Calu3 (cell line): ENCODE data around the gene ZMYND15. TPM values are rescaled to one million over a fixed set of nuclear protein-coding genes. Genes with fewer than 3 reads are reported as not detected.

Source experiments
- BruUV-seq: library from RNA; stranded (reverse); fragments of 400-500 nt; replicated peaks from 2 replicates; lab custom pipeline; 2021; lab: Mats Ljungman, UMichigan
- CTCF ChIA-PET: fragments of 300-600 bp; sonication (Branson Sonifier 250); formaldehyde crosslinking; loops from one replicate; lab custom pipeline; 2022; ENCODE audit warnings: antibody characterized with exemption; lab: Charles Lee
- DNase-seq: peaks from one replicate; pipeline ENCODE4 v3.0.0; 2022
- H3K27ac Mint-ChIP-seq: one replicate; pipeline ENCODE4 v1.8.0; 2022; ENCODE audit warnings: mixed read lengths; ENCODE audit not compliant: unreplicated experiment
- H3K27me3 Mint-ChIP-seq: one replicate; pipeline ENCODE4 v1.8.0; 2022; ENCODE audit warnings: mixed read lengths; ENCODE audit not compliant: unreplicated experiment
- H3K36me3 Mint-ChIP-seq: one replicate; pipeline ENCODE4 v1.8.0; 2022; ENCODE audit warnings: mild to moderate bottlenecking, moderate library complexity, mixed read lengths; ENCODE audit not compliant: insufficient read depth, unreplicated experiment
- H3K4me1 Mint-ChIP-seq: one replicate; pipeline ENCODE4 v1.8.0; 2022; ENCODE audit warnings: mild to moderate bottlenecking, low read depth, mixed read lengths; ENCODE audit not compliant: unreplicated experiment
- H3K4me3 Mint-ChIP-seq: one replicate; pipeline ENCODE4 v1.8.0; 2022; ENCODE audit warnings: mild to moderate bottlenecking, low read depth, moderate library complexity, mixed read lengths; ENCODE audit not compliant: unreplicated experiment
- H3K9me3 Mint-ChIP-seq: one replicate; pipeline ENCODE4 v1.8.0; 2022; ENCODE audit warnings: low read depth, mixed read lengths; ENCODE audit not compliant: unreplicated experiment
- CTCF ChIP-seq: fragments of 200-600 bp; IDR thresholded peaks from one replicate; pipeline ENCODE4 v1.8.0; 2022; ENCODE audit warnings: antibody characterized with exemption; ENCODE audit not compliant: unreplicated experiment
- intact Hi-C: fragments of 100-400 bp; cut with micrococcal nuclease; formaldehyde crosslinking; loops from one replicate; pipeline ENCODE4 v1.10.0; 2022; ENCODE audit not compliant: unreplicated experiment
- total RNA-seq: library from RNA; stranded (reverse); gene quantifications from 2 replicates; pipeline ENCODE4 v1.2.3, GENCODE V29; 2022

Gene ZMYND15
- total RNA-seq, 1 experiment from 2014 or later = 2.2 TPM

- no TSS peak for BruUV-seq
- peaks cover 16% of the 10 kb centered on the region for H3K4me1 Mint-ChIP-seq
Measured at GRCh38 chr17:4785311-4786105, 45.9 kb downstream of the ZMYND15 start.

DNA sequence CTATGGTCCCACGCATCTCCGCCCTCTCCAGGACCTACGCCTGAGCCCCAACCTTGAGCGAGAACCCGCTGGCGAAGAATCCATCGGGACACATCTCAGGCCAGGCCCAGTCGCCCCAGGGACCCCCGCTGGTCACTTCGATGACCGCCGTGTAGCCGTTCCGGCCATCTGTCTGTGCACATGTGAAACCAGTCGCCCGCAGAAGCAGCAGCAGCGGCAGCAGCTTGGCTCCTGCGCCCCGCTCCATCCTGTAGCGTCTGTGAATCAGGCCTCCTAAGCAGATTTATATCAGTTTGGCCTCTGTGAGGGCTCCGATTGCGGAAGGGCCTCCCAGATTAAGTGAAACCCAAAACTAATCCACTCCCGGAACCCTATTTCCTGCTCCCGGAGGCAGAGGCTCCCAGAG is 46.5 kb downstream of the ZMYND15 start, which contains the start of gene VMO1:
Gene VMO1, minus strand, starts transcription at position 259 of the 406 bp plus-strand sequence. Its CDS starts 12 bp downstream, at position 247.
- no peak within 1 kb of the TSS for H3K27ac Mint-ChIP-seq
- TF ChIP-seq CTCF = no peak
- BruUV-seq = no TSS peak
- CTCF ChIA-PET = no interaction called here
- intact Hi-C loops = loop anchor here (5.0 kb wide), 1 partner anchor 116 kb away; the partner anchor contains the start of gene CHRNE
- H3K9me3 Mint-ChIP-seq = no peaks in the 10 kb centered on the region
- no peak for DNase-seq
- peak within 1 kb of the TSS; percentile 87 for H3K4me3 Mint-ChIP-seq
- H3K4me1 Mint-ChIP-seq = peaks cover 16% of the 10 kb centered on the region
- peaks cover 30% of the 10 kb centered on the region for H3K36me3 Mint-ChIP-seq
- H3K27me3 Mint-ChIP-seq = no peaks in the 10 kb centered on the region

More at GRCh38 chr17:4785311-4786105, 45.9 kb downstream of the ZMYND15 start:
- Mint-ChIP-seq H3K9me3 (no peaks in the 10 kb centered on the region), H3K4me3 (no peak overlapping the region), H3K27me3 (no peaks in the 10 kb centered on the region), H3K36me3 (peaks cover 27% of the 10 kb centered on the region), H3K27ac (no peak overlapping the region)
- intact Hi-C loops = loop anchor here (5.0 kb wide), 1 partner anchor 117 kb away; the partner anchor contains the start of gene CHRNE
- CTCF ChIA-PET = no interaction called here
- TF ChIP-seq CTCF = no peak
- no peak for DNase-seq

GRCh38 chr17:4786516-4786915 is 46.9 kb downstream of the ZMYND15 start:
- no peak for TF ChIP-seq CTCF
- H3K27ac Mint-ChIP-seq = no peak overlapping the region
- no TSS peak for BruUV-seq
- no peak for DNase-seq
- H3K27me3 Mint-ChIP-seq = no peaks in the 10 kb centered on the region
- no peak overlapping the region for H3K4me3 Mint-ChIP-seq
- peaks cover 16% of the 10 kb centered on the region for H3K4me1 Mint-ChIP-seq
- CTCF ChIA-PET = no interaction called here
- peaks cover 30% of the 10 kb centered on the region for H3K36me3 Mint-ChIP-seq
- no peaks in the 10 kb centered on the region for H3K9me3 Mint-ChIP-seq
- intact Hi-C loops = loop anchor here (5.0 kb wide), 1 partner anchor 116 kb away; the partner anchor contains the start of gene CHRNE

GRCh38 chr17:4788159-4788806 is 48.6 kb downstream of the ZMYND15 start:
- CTCF ChIA-PET = interaction anchor here (1.0 kb wide), 2 partner anchors 103 to 121 kb away, joined by 3 to 4 read pairs; no protein-coding TSS in a partner anchor
- BruUV-seq = no TSS peak
- H3K27me3 Mint-ChIP-seq = no peaks in the 10 kb centered on the region
- H3K9me3 Mint-ChIP-seq = no peaks in the 10 kb centered on the region
- H3K4me3 Mint-ChIP-seq = peak overlapping the region; percentile 87
- no peak for DNase-seq
- TF ChIP-seq CTCF = no peak
- peaks cover 16% of the 10 kb centered on the region for H3K4me1 Mint-ChIP-seq
- H3K27ac Mint-ChIP-seq = peak overlapping the region; percentile 73
- intact Hi-C loops = loop anchor here (5.0 kb wide), 1 partner anchor 114 kb away; the partner anchor contains the start of gene CHRNE
- H3K36me3 Mint-ChIP-seq = peaks cover 30% of the 10 kb centered on the region
